ENCODE results near the gene MGST1. TPM values are rescaled to one million over a fixed set of nuclear protein-coding genes. Genes with fewer than 3 reads are reported as not detected.

Gene MGST1
- polyA plus RNA-seq, 1 experiment = 656 TPM

GRCh38 chr12:16307856-16308475, 39.5 kb upstream of the MGST1 start:
- H3K9me3 ChIP-seq (ENCODE audit: control insufficient read depth, insufficient read depth, low read length) = no peaks in the 10 kb centered on the region
- no peak overlapping the region for H3K27ac ChIP-seq (ENCODE audit: low read depth, low read length)
- DNase-seq (ENCODE audit: low read depth, low spot score) = no peak
- no peak overlapping the region for H3K4me3 ChIP-seq (ENCODE audit: low read depth, low read length)
- no peak for TF ChIP-seq CTCF (IDR thresholded peaks at IDR 0.05; ENCODE audit: low read depth, low read length)
- H3K27me3 ChIP-seq (ENCODE audit: control insufficient read depth, insufficient read depth, low read length) = no peaks in the 10 kb centered on the region
- ChIA-PET POLR2A (no interaction called here), CTCF (no interaction called here)

- no peaks in the 10 kb centered on the region for H3K27me3 ChIP-seq (ENCODE audit: control insufficient read depth, insufficient read depth, low read length)
- H3K27ac ChIP-seq (ENCODE audit: low read depth, low read length) = no peak overlapping the region
- DNase-seq (ENCODE audit: low read depth, low spot score) = no peak
- CTCF ChIA-PET = no interaction called here
- no peak overlapping the region for H3K4me3 ChIP-seq (ENCODE audit: low read depth, low read length)
- no peak for TF ChIP-seq CTCF (IDR thresholded peaks at IDR 0.05; ENCODE audit: low read depth, low read length)
- H3K9me3 ChIP-seq (ENCODE audit: control insufficient read depth, insufficient read depth, low read length) = no peaks in the 10 kb centered on the region
- POLR2A ChIA-PET = no interaction called here
Observed at GRCh38 chr12:16310934-16311333, 36.5 kb upstream of the MGST1 start.

GRCh38 chr12:16323010-16323409, 24.4 kb upstream of the MGST1 start:
- POLR2A ChIA-PET = no interaction called here
- CTCF ChIA-PET = no interaction called here
- no peak overlapping the region for H3K27ac ChIP-seq (ENCODE audit: low read depth, low read length)
- no peaks in the 10 kb centered on the region for H3K9me3 ChIP-seq (ENCODE audit: control insufficient read depth, insufficient read depth, low read length)
- no peak for DNase-seq (ENCODE audit: low read depth, low spot score)
- no peak for TF ChIP-seq CTCF (IDR thresholded peaks at IDR 0.05; ENCODE audit: low read depth, low read length)
- H3K4me3 ChIP-seq (ENCODE audit: low read depth, low read length) = no peak overlapping the region
- no peaks in the 10 kb centered on the region for H3K27me3 ChIP-seq (ENCODE audit: control insufficient read depth, insufficient read depth, low read length)

- no peaks in the 10 kb centered on the region for H3K27me3 ChIP-seq (ENCODE audit: control insufficient read depth, insufficient read depth, low read length)
- no peaks in the 10 kb centered on the region for H3K9me3 ChIP-seq (ENCODE audit: control insufficient read depth, insufficient read depth, low read length)
- TF ChIP-seq CTCF (IDR thresholded peaks at IDR 0.05; ENCODE audit: low read depth, low read length) = no peak
- no peak overlapping the region for H3K27ac ChIP-seq (ENCODE audit: low read depth, low read length)
- no peak for DNase-seq (ENCODE audit: low read depth, low spot score)
- ChIA-PET CTCF (no interaction called here), POLR2A (no interaction called here)
- H3K4me3 ChIP-seq (ENCODE audit: low read depth, low read length) = no peak overlapping the region
Observed at GRCh38 chr12:16323638-16324037, 23.8 kb upstream of the MGST1 start.

- CTCF ChIA-PET = no interaction called here
- no peak overlapping the region for H3K27ac ChIP-seq (ENCODE audit: low read depth, low read length)
- POLR2A ChIA-PET = no interaction called here
Observed at GRCh38 chr12:16324272-16324671, 23.2 kb upstream of the MGST1 start.

More at GRCh38 chr12:16324272-16324671, 23.2 kb upstream of the MGST1 start:
- no peak overlapping the region for H3K4me3 ChIP-seq (ENCODE audit: low read depth, low read length)
- no peak for DNase-seq (ENCODE audit: low read depth, low spot score)
- no peaks in the 10 kb centered on the region for H3K27me3 ChIP-seq (ENCODE audit: control insufficient read depth, insufficient read depth, low read length)
- H3K9me3 ChIP-seq (ENCODE audit: control insufficient read depth, insufficient read depth, low read length) = no peaks in the 10 kb centered on the region
- no peak for TF ChIP-seq CTCF (IDR thresholded peaks at IDR 0.05; ENCODE audit: low read depth, low read length)

All from AG04450 (cell line).